ENCODE results near the gene CSMD2. TPM values are rescaled to one million over a fixed set of nuclear protein-coding genes. Genes with fewer than 3 reads are reported as not detected.
"Not testable (repeated sequence)": the region's sequence is repeated elsewhere in the genome, so short reads cannot be mapped to it uniquely, and the experiment has no call there.

Gene CSMD2
- total RNA-seq, 2 donors from 2014 or later, result not detected

- Mint-ChIP-seq H3K4me1 (no peaks in the 10 kb centered on the region), H3K4me3 (no peak overlapping the region), H3K9me3 (no peaks in the 10 kb centered on the region), H3K27me3 (peaks cover 30% of the 10 kb centered on the region), H3K36me3 (ENCODE audit: low read depth) (no peaks in the 10 kb centered on the region), H3K27ac (no peak overlapping the region)
- ATAC-seq (replicated peaks), result no peak
These were observed 56.3 kb downstream of the CSMD2 start for GRCh38 chr1:34108711-34109110.

DNA sequence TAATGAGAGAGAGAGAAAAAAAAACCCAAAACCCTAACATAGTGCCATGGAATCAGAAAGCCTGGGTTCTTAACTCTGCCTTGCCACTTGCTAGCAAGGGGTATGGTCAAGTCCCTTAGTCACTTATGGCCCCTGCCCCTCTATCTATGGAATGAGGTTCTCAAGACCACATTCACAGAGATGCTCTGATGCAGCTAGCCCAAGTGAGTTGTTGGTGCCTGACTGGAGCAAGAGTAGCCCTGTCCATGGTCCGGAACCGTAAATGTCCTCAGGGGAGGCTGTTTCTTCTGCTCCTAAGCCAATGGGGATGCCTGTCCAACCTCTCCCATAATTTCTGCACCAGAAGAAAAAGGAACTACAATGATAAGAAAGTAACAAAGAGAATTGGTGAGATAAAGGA, 56.8 kb downstream of the CSMD2 start:
- ATAC-seq (replicated peaks), result no peak
- no peak overlapping the region for H3K4me3 Mint-ChIP-seq
- H3K27me3 Mint-ChIP-seq, result peaks cover 30% of the 10 kb centered on the region
- no peaks in the 10 kb centered on the region for H3K4me1 Mint-ChIP-seq
- H3K9me3 Mint-ChIP-seq, result no peaks in the 10 kb centered on the region
- H3K36me3 Mint-ChIP-seq (ENCODE audit: low read depth), result no peaks in the 10 kb centered on the region
- H3K27ac Mint-ChIP-seq, result no peak overlapping the region

GRCh38 chr1:34101151-34101550, 63.9 kb downstream of the CSMD2 start:
- no peak for ATAC-seq (replicated peaks)
- Mint-ChIP-seq H3K27me3 (peaks cover 18% of the 10 kb centered on the region), H3K9me3 (no peaks in the 10 kb centered on the region), H3K4me1 (no peaks in the 10 kb centered on the region), H3K27ac (no peak overlapping the region), H3K4me3 (no peak overlapping the region), H3K36me3 (ENCODE audit: low read depth) (no peaks in the 10 kb centered on the region)

GRCh38 chr1:34100332-34100731, 64.7 kb downstream of the CSMD2 start:
- Mint-ChIP-seq H3K4me3 (no peak overlapping the region), H3K27me3 (peaks cover 11% of the 10 kb centered on the region), H3K4me1 (no peaks in the 10 kb centered on the region), H3K27ac (no peak overlapping the region), H3K36me3 (ENCODE audit: low read depth) (no peaks in the 10 kb centered on the region), H3K9me3 (no peaks in the 10 kb centered on the region)
- no peak for ATAC-seq (replicated peaks)

DNA sequence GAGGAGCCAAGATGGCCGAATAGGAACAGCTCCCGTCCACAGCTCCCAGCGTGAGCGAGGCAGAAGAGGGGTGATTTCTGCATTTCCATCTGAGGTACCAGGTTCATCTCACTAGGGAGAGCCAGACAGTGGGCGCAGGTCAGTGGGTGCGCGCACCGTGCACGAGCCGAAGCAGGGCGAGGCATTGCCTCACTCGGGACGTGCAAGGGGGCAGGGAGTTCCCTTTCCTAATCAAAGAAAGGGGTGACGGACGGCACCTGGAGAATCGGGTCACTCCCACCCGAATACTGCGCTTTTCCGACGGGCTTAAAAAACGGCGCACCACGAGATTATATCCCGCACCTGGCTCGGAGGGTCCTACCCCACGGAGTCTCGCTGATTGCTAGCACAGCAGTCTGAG, 72.6 kb downstream of the CSMD2 start:
- not testable (repeated sequence) for H3K4me1 Mint-ChIP-seq

DNA sequence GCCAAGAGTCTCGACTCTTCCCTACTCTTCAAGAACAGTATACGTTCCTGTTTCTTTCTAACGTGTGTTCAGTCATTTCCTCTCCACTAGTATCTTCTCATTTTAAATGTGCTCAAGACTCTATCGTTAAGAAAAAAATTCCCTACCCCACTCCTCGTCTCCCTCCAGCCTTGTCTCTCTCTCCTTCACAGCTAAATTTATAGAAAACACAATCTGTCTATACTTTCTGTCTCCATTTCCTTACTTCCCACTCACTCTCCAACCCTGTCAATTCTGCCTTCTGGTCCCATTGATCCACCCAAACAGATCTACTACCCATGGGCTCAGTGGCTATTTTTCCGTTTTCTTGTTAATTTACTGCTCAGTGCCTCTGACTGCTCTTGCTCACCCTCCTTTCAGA, 75.3 kb downstream of the CSMD2 start:
- H3K27ac Mint-ChIP-seq, result no peak overlapping the region
- peaks cover 19% of the 10 kb centered on the region for H3K27me3 Mint-ChIP-seq
- H3K4me3 Mint-ChIP-seq, result no peak overlapping the region
- H3K9me3 Mint-ChIP-seq, result peaks cover 4% of the 10 kb centered on the region
- no peaks in the 10 kb centered on the region for H3K36me3 Mint-ChIP-seq (ENCODE audit: low read depth)
- H3K4me1 Mint-ChIP-seq, result no peaks in the 10 kb centered on the region
- ATAC-seq (replicated peaks), result no peak

More for the DNA sequence above, 72.6 kb downstream of the CSMD2 start:
- peaks cover 19% of the 10 kb centered on the region for H3K27me3 Mint-ChIP-seq
- not testable (repeated sequence) for H3K4me3 Mint-ChIP-seq; H3K9me3 Mint-ChIP-seq; H3K27ac Mint-ChIP-seq; H3K36me3 Mint-ChIP-seq (ENCODE audit: low read depth); ATAC-seq (replicated peaks)

DNA sequence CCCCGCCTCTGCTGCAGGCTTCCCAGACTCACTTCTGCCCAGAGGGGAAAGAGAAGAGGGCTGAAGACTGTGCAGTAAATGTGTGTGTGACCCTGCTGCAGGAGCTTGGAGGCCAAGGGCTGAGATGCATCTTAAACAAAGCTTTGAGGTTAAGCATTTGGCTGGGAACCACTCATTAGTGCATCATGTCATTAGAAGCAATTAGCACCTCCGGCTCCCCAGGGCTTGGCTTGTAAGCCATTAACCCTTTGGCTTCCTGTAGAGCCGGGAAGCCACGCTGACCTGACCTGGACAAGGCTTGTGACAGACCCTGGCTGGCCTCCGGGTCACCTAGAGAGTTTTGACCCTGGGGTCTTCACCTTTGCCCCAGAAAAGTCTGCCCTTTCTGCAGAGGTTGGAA, 77.0 kb downstream of the CSMD2 start:
- ATAC-seq (replicated peaks), result no peak
- Mint-ChIP-seq H3K27ac (no peak overlapping the region), H3K4me1 (no peaks in the 10 kb centered on the region), H3K4me3 (no peak overlapping the region), H3K27me3 (peaks cover 19% of the 10 kb centered on the region), H3K36me3 (ENCODE audit: low read depth) (no peaks in the 10 kb centered on the region), H3K9me3 (peaks cover 4% of the 10 kb centered on the region)

- Mint-ChIP-seq H3K36me3 (ENCODE audit: low read depth) (no peaks in the 10 kb centered on the region), H3K27me3 (peaks cover 19% of the 10 kb centered on the region), H3K27ac (no peak overlapping the region), H3K4me1 (no peaks in the 10 kb centered on the region), H3K4me3 (no peak overlapping the region), H3K9me3 (peaks cover 4% of the 10 kb centered on the region)
- no peak for ATAC-seq (replicated peaks)
These were observed 78.5 kb downstream of the CSMD2 start for GRCh38 chr1:34086561-34086960.

- ATAC-seq (replicated peaks), result no peak
These were observed 81.1 kb downstream of the CSMD2 start for GRCh38 chr1:34083974-34084373.

GRCh38 chr1:34082085-34082670, 82.9 kb downstream of the CSMD2 start:
- H3K27me3 Mint-ChIP-seq; H3K9me3 Mint-ChIP-seq; H3K4me3 Mint-ChIP-seq; H3K4me1 Mint-ChIP-seq; H3K36me3 Mint-ChIP-seq (ENCODE audit: low read depth); H3K27ac Mint-ChIP-seq; ATAC-seq (replicated peaks): not testable (repeated sequence)

More at GRCh38 chr1:34083974-34084373, 81.1 kb downstream of the CSMD2 start:
- H3K9me3 Mint-ChIP-seq, result peaks cover 4% of the 10 kb centered on the region
- no peak overlapping the region for H3K4me3 Mint-ChIP-seq
- H3K27ac Mint-ChIP-seq, result no peak overlapping the region
- no peaks in the 10 kb centered on the region for H3K4me1 Mint-ChIP-seq
- H3K36me3 Mint-ChIP-seq (ENCODE audit: low read depth), result no peaks in the 10 kb centered on the region
- H3K27me3 Mint-ChIP-seq, result no peaks in the 10 kb centered on the region

DNA sequence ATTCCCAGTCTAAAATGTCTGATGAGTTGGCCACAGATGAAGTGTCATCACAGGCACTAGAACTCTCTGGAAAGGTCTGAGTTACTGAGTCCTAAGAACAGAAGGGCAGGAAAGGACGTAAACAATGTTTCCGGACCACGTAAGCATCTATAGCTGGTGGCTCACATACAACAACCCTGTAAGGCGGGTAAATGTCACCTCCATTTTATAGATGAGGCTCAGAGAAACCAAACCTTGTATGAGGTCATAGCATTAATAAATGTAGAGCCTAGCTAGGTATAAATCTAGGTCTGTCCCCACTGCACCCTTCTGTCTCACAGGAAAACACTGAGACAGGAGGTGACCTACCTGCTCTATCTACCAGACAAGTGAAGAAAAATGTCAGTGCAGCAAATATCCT, 86.6 kb downstream of the CSMD2 start:
- no peaks in the 10 kb centered on the region for H3K36me3 Mint-ChIP-seq (ENCODE audit: low read depth)
- no peak overlapping the region for H3K27ac Mint-ChIP-seq
- no peak for ATAC-seq (replicated peaks)

GRCh38 chr1:34075576-34075975, 89.5 kb downstream of the CSMD2 start:
- no peaks in the 10 kb centered on the region for H3K4me1 Mint-ChIP-seq
- no peak for ATAC-seq (replicated peaks)
- no peaks in the 10 kb centered on the region for H3K36me3 Mint-ChIP-seq (ENCODE audit: low read depth)
- peaks cover 17% of the 10 kb centered on the region for H3K27me3 Mint-ChIP-seq
- no peak overlapping the region for H3K4me3 Mint-ChIP-seq
- H3K27ac Mint-ChIP-seq, result no peak overlapping the region
- no peaks in the 10 kb centered on the region for H3K9me3 Mint-ChIP-seq

More for the DNA sequence above, 86.6 kb downstream of the CSMD2 start:
- H3K9me3 Mint-ChIP-seq, result peaks cover 4% of the 10 kb centered on the region
- peaks cover 8% of the 10 kb centered on the region for H3K27me3 Mint-ChIP-seq
- H3K4me1 Mint-ChIP-seq, result no peaks in the 10 kb centered on the region
- H3K4me3 Mint-ChIP-seq, result no peak overlapping the region

- Mint-ChIP-seq H3K4me3 (no peak overlapping the region), H3K9me3 (no peaks in the 10 kb centered on the region), H3K27ac (no peak overlapping the region), H3K36me3 (ENCODE audit: low read depth) (no peaks in the 10 kb centered on the region), H3K4me1 (no peaks in the 10 kb centered on the region), H3K27me3 (peaks cover 23% of the 10 kb centered on the region)
- no peak for ATAC-seq (replicated peaks)
These were observed 91.9 kb downstream of the CSMD2 start for GRCh38 chr1:34073028-34073695.

- peaks cover 24% of the 10 kb centered on the region for H3K27me3 Mint-ChIP-seq
- H3K27ac Mint-ChIP-seq, result no peak overlapping the region
- H3K36me3 Mint-ChIP-seq (ENCODE audit: low read depth), result no peaks in the 10 kb centered on the region
- no peaks in the 10 kb centered on the region for H3K4me1 Mint-ChIP-seq
- no peak for ATAC-seq (replicated peaks)
- no peaks in the 10 kb centered on the region for H3K9me3 Mint-ChIP-seq
- H3K4me3 Mint-ChIP-seq, result no peak overlapping the region
These were observed 94.7 kb downstream of the CSMD2 start for GRCh38 chr1:34070201-34070836.

DNA sequence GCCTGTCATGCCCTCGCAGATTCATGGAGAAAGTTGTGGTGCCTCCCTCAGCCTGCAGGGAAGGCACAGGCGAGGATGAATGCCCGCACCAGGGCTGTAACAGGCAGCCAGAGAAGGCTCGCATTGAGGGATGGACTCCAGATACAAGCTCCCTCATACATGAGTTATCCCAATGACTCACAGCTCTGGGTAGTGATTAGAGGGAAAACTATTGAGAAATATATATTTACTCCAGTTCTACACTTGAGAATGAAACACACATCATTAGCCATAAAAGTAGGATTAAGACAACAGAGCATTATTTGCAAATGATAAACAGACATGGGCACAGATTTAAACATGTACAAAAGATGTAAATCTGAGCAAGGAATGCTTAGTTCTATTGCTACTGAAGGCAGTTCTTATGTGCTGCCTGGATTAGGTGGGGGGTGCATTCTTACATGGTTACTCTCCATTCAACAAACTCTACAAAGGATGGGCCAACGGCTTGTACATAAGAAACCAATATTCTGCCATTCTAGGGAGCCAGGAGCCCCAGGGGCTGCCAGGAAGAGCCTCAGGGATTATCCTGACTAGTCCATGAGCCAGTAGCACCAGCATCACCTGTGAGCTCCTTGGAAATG, 97.9 kb downstream of the CSMD2 start:
- Mint-ChIP-seq H3K27ac (no peak overlapping the region), H3K4me3 (no peak overlapping the region), H3K4me1 (no peaks in the 10 kb centered on the region), H3K9me3 (peaks cover 4% of the 10 kb centered on the region), H3K36me3 (ENCODE audit: low read depth) (no peaks in the 10 kb centered on the region), H3K27me3 (peaks cover 17% of the 10 kb centered on the region)
- ATAC-seq (replicated peaks), result no peak
